ENCODE measurements around the gene HID1.

Gene HID1

GRCh38 chr17:75001915-75002843, 29.6 kb upstream of the HID1 start:
- Histone ChIP-seq H3K36me3 (ENCODE audit: control insufficient read depth in 5 of 5, insufficient read depth in 5 of 5, low read length in 5 of 5) (peaks cover 0 to 57% (median 52%) of the 10 kb centered on the region in 5 donors), H3K27ac (ENCODE audit: low read depth, low read length) (no peak overlapping the region), H3K9ac (ENCODE audit: low read length in 5 of 5) (no peak overlapping the region), H3K4me1 (ENCODE audit: control insufficient read depth in 5 of 5, insufficient read depth in 5 of 5, low read length in 5 of 5) (no peaks in the 10 kb centered on the region), H3K9me3 (ENCODE audit: control insufficient read depth in 5 of 5, low read length in 5 of 5) (no peaks in the 10 kb centered on the region), H3K27me3 (ENCODE audit: control insufficient read depth in 5 of 5, insufficient read depth in 4 of 5, low read length in 5 of 5) (no peaks in the 10 kb centered on the region), H3K4me3 (ENCODE audit: low read depth in 1 of 5, low read length in 5 of 5) (no peak overlapping the region)

- H3K27me3 ChIP-seq (ENCODE audit: control insufficient read depth in 5 of 5, insufficient read depth in 4 of 5, low read length in 5 of 5): no peaks in the 10 kb centered on the region
- no peak overlapping the region for H3K27ac ChIP-seq (ENCODE audit: low read depth, low read length)
- no peak overlapping the region for H3K9ac ChIP-seq (ENCODE audit: low read length in 5 of 5)
- H3K4me3 ChIP-seq (ENCODE audit: low read depth in 1 of 5, low read length in 5 of 5): no peak overlapping the region
- H3K4me1 ChIP-seq (ENCODE audit: control insufficient read depth in 5 of 5, insufficient read depth in 5 of 5, low read length in 5 of 5): no peaks in the 10 kb centered on the region
- H3K9me3 ChIP-seq (ENCODE audit: control insufficient read depth in 5 of 5, low read length in 5 of 5): no peaks in the 10 kb centered on the region
- peaks cover 0 to 44% (median 43%) of the 10 kb centered on the region in 5 donors for H3K36me3 ChIP-seq (ENCODE audit: control insufficient read depth in 5 of 5, insufficient read depth in 5 of 5, low read length in 5 of 5)
Observed at GRCh38 chr17:74999523-74999922, 27.0 kb upstream of the HID1 start.

- peaks cover 0 to 37% (median 36%) of the 10 kb centered on the region in 5 donors for H3K36me3 ChIP-seq (ENCODE audit: control insufficient read depth in 5 of 5, insufficient read depth in 5 of 5, low read length in 5 of 5)
- H3K9ac ChIP-seq (ENCODE audit: low read length in 5 of 5): no peak overlapping the region
- H3K4me1 ChIP-seq (ENCODE audit: control insufficient read depth in 5 of 5, insufficient read depth in 5 of 5, low read length in 5 of 5): no peaks in the 10 kb centered on the region
- H3K9me3 ChIP-seq (ENCODE audit: control insufficient read depth in 5 of 5, low read length in 5 of 5): no peaks in the 10 kb centered on the region
- H3K27ac ChIP-seq (ENCODE audit: low read depth, low read length): no peak overlapping the region
- H3K4me3 ChIP-seq (ENCODE audit: low read depth in 1 of 5, low read length in 5 of 5): no peak overlapping the region
- no peaks in the 10 kb centered on the region for H3K27me3 ChIP-seq (ENCODE audit: control insufficient read depth in 5 of 5, insufficient read depth in 4 of 5, low read length in 5 of 5)
Observed at GRCh38 chr17:74998783-74999182, 26.2 kb upstream of the HID1 start.

- H3K27me3 ChIP-seq (ENCODE audit: control insufficient read depth in 5 of 5, insufficient read depth in 4 of 5, low read length in 5 of 5): no peaks in the 10 kb centered on the region
- H3K9me3 ChIP-seq (ENCODE audit: control insufficient read depth in 5 of 5, low read length in 5 of 5): no peaks in the 10 kb centered on the region
- H3K27ac ChIP-seq (ENCODE audit: low read depth, low read length): no peak overlapping the region
- no peak overlapping the region for H3K9ac ChIP-seq (ENCODE audit: low read length in 5 of 5)
- no peak overlapping the region for H3K4me3 ChIP-seq (ENCODE audit: low read depth in 1 of 5, low read length in 5 of 5)
- H3K36me3 ChIP-seq (ENCODE audit: control insufficient read depth in 5 of 5, insufficient read depth in 5 of 5, low read length in 5 of 5): peaks cover 0 to 12% (median 9%) of the 10 kb centered on the region in 5 donors
- H3K4me1 ChIP-seq (ENCODE audit: control insufficient read depth in 5 of 5, insufficient read depth in 5 of 5, low read length in 5 of 5): no peaks in the 10 kb centered on the region
Observed at GRCh38 chr17:74995847-74996246, 23.3 kb upstream of the HID1 start.

DNA sequence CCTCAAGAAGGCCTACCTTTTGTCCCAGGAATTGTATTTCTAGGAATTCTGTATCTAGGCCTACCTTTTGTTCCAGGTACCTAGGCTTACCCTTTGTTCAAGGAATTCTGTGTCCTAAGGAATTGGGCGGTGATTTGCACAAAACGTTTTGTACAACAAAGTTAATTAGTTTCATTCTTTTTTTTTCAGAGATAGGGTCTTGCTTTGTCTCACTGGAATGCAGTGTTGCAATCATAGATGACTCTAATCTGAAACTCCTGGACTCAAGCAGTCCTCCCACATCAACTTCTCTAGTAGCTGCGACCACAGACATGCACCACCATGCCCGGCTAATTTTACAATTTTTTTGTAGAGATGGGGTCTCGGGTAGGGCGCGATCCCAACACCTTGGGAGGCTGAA, 21.9 kb upstream of the HID1 start:
- Histone ChIP-seq H3K36me3 (ENCODE audit: control insufficient read depth in 5 of 5, insufficient read depth in 5 of 5, low read length in 5 of 5) (peaks cover 0 to 10% (median 3%) of the 10 kb centered on the region in 5 donors), H3K27me3 (ENCODE audit: control insufficient read depth in 5 of 5, insufficient read depth in 4 of 5, low read length in 5 of 5) (no peaks in the 10 kb centered on the region), H3K4me3 (ENCODE audit: low read depth in 1 of 5, low read length in 5 of 5) (no peak overlapping the region), H3K9ac (ENCODE audit: low read length in 5 of 5) (no peak overlapping the region), H3K27ac (ENCODE audit: low read depth, low read length) (no peak overlapping the region), H3K4me1 (ENCODE audit: control insufficient read depth in 5 of 5, insufficient read depth in 5 of 5, low read length in 5 of 5) (peaks cover 0 to 5% (median 0%) of the 10 kb centered on the region in 5 donors), H3K9me3 (ENCODE audit: control insufficient read depth in 5 of 5, low read length in 5 of 5) (no peaks in the 10 kb centered on the region)

GRCh38 chr17:74992223-74992622, 19.7 kb upstream of the HID1 start:
- H3K9me3 ChIP-seq (ENCODE audit: control insufficient read depth in 5 of 5, low read length in 5 of 5): no peaks in the 10 kb centered on the region
- no peak overlapping the region for H3K27ac ChIP-seq (ENCODE audit: low read depth, low read length)
- peaks cover 0 to 4% (median 0%) of the 10 kb centered on the region in 5 donors for H3K36me3 ChIP-seq (ENCODE audit: control insufficient read depth in 5 of 5, insufficient read depth in 5 of 5, low read length in 5 of 5)
- no peaks in the 10 kb centered on the region for H3K27me3 ChIP-seq (ENCODE audit: control insufficient read depth in 5 of 5, insufficient read depth in 4 of 5, low read length in 5 of 5)
- H3K9ac ChIP-seq (ENCODE audit: low read length in 5 of 5): no peak overlapping the region
- H3K4me3 ChIP-seq (ENCODE audit: low read depth in 1 of 5, low read length in 5 of 5): no peak overlapping the region
- peaks cover 5 to 21% (median 14%) of the 10 kb centered on the region in 5 donors for H3K4me1 ChIP-seq (ENCODE audit: control insufficient read depth in 5 of 5, insufficient read depth in 5 of 5, low read length in 5 of 5)

- no peak overlapping the region for H3K9ac ChIP-seq (ENCODE audit: low read length in 5 of 5)
- H3K4me1 ChIP-seq (ENCODE audit: control insufficient read depth in 5 of 5, insufficient read depth in 5 of 5, low read length in 5 of 5): peaks cover 5 to 28% (median 21%) of the 10 kb centered on the region in 5 donors
- no peak overlapping the region for H3K27ac ChIP-seq (ENCODE audit: low read depth, low read length)
- H3K27me3 ChIP-seq (ENCODE audit: control insufficient read depth in 5 of 5, insufficient read depth in 4 of 5, low read length in 5 of 5): no peaks in the 10 kb centered on the region
- H3K4me3 ChIP-seq (ENCODE audit: low read depth in 1 of 5, low read length in 5 of 5): no peak overlapping the region
- H3K36me3 ChIP-seq (ENCODE audit: control insufficient read depth in 5 of 5, insufficient read depth in 5 of 5, low read length in 5 of 5): peaks cover 0 to 4% (median 0%) of the 10 kb centered on the region in 5 donors
- no peaks in the 10 kb centered on the region for H3K9me3 ChIP-seq (ENCODE audit: control insufficient read depth in 5 of 5, low read length in 5 of 5)
Observed at GRCh38 chr17:74990581-74991105, 18.1 kb upstream of the HID1 start.

GRCh38 chr17:74987909-74988711, 15.6 kb upstream of the HID1 start:
- H3K4me1 ChIP-seq (ENCODE audit: control insufficient read depth in 5 of 5, insufficient read depth in 5 of 5, low read length in 5 of 5): peaks cover 5 to 28% (median 21%) of the 10 kb centered on the region in 5 donors
- peaks cover 0 to 4% (median 0%) of the 10 kb centered on the region in 5 donors for H3K36me3 ChIP-seq (ENCODE audit: control insufficient read depth in 5 of 5, insufficient read depth in 5 of 5, low read length in 5 of 5)
- peak overlapping the region; percentile 95 for H3K27ac ChIP-seq (ENCODE audit: low read depth, low read length)
- peak overlapping the region; percentile 78 to 87 (median 81) for H3K4me3 ChIP-seq (ENCODE audit: low read depth in 1 of 5, low read length in 5 of 5)
- peak overlapping the region; percentile 63 to 94 (median 83) for H3K9ac ChIP-seq (ENCODE audit: low read length in 5 of 5)
- H3K9me3 ChIP-seq (ENCODE audit: control insufficient read depth in 5 of 5, low read length in 5 of 5): no peaks in the 10 kb centered on the region
- H3K27me3 ChIP-seq (ENCODE audit: control insufficient read depth in 5 of 5, insufficient read depth in 4 of 5, low read length in 5 of 5): no peaks in the 10 kb centered on the region

DNA sequence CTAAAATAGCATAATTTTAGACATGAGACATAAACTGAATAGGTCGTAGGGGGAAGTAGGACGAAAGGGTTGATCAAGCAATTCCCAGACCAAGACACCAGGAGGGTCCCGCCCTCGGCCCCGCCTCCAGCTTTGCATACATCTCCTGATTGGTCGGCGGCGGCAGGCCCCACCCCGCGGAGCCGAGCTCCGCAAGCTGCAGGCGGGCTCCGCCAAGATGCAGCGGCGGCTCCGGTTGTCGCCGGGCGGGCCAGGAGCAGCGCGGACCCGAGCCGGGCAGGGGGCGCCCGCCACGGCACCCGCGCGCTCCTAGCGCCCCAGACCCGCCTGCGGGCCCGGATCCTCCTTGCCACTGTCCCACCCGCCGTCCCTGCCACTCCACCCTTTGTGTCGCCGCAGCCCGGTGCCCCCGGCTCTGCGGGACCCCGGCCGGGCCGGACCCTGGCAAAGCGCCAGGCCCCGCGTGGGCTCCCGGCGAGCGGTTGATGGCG, 14.9 kb upstream of the HID1 start, which contains the start of gene CDR2L:
Gene CDR2L, plus strand, starts transcription at position 215 of the 491 bp plus-strand sequence. CDS start 412 bp downstream, outside the sequence.
- peak within 1 kb of the TSS; percentile 95 for H3K27ac ChIP-seq (ENCODE audit: low read depth, low read length)
- peak within 1 kb of the TSS; percentile 78 to 87 (median 81) for H3K4me3 ChIP-seq (ENCODE audit: low read depth in 1 of 5, low read length in 5 of 5)
- peaks cover 0 to 4% (median 0%) of the 10 kb centered on the region in 5 donors for H3K36me3 ChIP-seq (ENCODE audit: control insufficient read depth in 5 of 5, insufficient read depth in 5 of 5, low read length in 5 of 5)
- peaks cover 5 to 33% (median 26%) of the 10 kb centered on the region in 5 donors for H3K4me1 ChIP-seq (ENCODE audit: control insufficient read depth in 5 of 5, insufficient read depth in 5 of 5, low read length in 5 of 5)
- peak within 1 kb of the TSS; percentile 63 to 94 (median 83) for H3K9ac ChIP-seq (ENCODE audit: low read length in 5 of 5)
- no peaks in the 10 kb centered on the region for H3K27me3 ChIP-seq (ENCODE audit: control insufficient read depth in 5 of 5, insufficient read depth in 4 of 5, low read length in 5 of 5)
- H3K9me3 ChIP-seq (ENCODE audit: control insufficient read depth in 5 of 5, low read length in 5 of 5): no peaks in the 10 kb centered on the region

Measured in subcutaneous abdominal adipose tissue (tissue), 5 donors.